Subcutaneous adipose tissue (tissue), 4 donors: ENCODE data around the gene TDO2. TPM values are rescaled to one million over a fixed set of nuclear protein-coding genes. Genes with fewer than 3 reads are reported as not detected.

Source experiments
- CTCF ChIP-seq: fragments of 450-650 bp; IDR thresholded peaks from one replicate; pipeline ENCODE4 v1.5.1; 2016; ENCODE audit warnings: low read depth, mild to moderate bottlenecking, control low read depth, antibody characterized with exemption, moderate library complexity
- total RNA-seq, 4 donors: library from RNA; depleted of rRNA; stranded (reverse); fragments of >200 nt; gene quantifications; one replicate each; pipeline ENCODE4 v1.1.0, GENCODE V29; 2016

TDO2 gene
- total RNA-seq, 4 donors from 2014 or later, result not detected

- no peak for TF ChIP-seq CTCF
Measured at GRCh38 chr4:155966171-155966570, 62.7 kb downstream of the TDO2 start.

- no peak for TF ChIP-seq CTCF
Measured at GRCh38 chr4:155966731-155967395, 63.4 kb downstream of the TDO2 start.

Other genes starting within 250 kb of the TDO2 start
- gene GUCY1A1, start 236.8 kb upstream of the TDO2 start, total RNA-seq, result 10 to 100 TPM in 2 of 4 donors, 1 to 10 TPM in 2; 3.2 to 21.1 (median 8.7) TPM
- gene GUCY1B1, start 144.7 kb upstream of the TDO2 start, total RNA-seq, result 10 to 100 TPM in 2 of 4 donors, 1 to 10 TPM in 2; 5.5 to 12.9 (median 9.5) TPM
- not detected for gene ASIC5, start 37.4 kb upstream of the TDO2 start, total RNA-seq
- 10 to 100 TPM; 16.0 to 23.5 (median 20.5) TPM for gene CTSO, start 50.2 kb downstream of the TDO2 start, total RNA-seq